ENCODE results near the gene SLC35E3. TPM values are rescaled to one million over a fixed set of nuclear protein-coding genes. Genes with fewer than 3 reads are reported as not detected.
"Not testable (repeated sequence)": the region's sequence is repeated elsewhere in the genome, so short reads cannot be mapped to it uniquely, and the experiment has no call there.

Gene SLC35E3
- total RNA-seq, 1 donor from 2014 or later: 12.8 TPM

DNA sequence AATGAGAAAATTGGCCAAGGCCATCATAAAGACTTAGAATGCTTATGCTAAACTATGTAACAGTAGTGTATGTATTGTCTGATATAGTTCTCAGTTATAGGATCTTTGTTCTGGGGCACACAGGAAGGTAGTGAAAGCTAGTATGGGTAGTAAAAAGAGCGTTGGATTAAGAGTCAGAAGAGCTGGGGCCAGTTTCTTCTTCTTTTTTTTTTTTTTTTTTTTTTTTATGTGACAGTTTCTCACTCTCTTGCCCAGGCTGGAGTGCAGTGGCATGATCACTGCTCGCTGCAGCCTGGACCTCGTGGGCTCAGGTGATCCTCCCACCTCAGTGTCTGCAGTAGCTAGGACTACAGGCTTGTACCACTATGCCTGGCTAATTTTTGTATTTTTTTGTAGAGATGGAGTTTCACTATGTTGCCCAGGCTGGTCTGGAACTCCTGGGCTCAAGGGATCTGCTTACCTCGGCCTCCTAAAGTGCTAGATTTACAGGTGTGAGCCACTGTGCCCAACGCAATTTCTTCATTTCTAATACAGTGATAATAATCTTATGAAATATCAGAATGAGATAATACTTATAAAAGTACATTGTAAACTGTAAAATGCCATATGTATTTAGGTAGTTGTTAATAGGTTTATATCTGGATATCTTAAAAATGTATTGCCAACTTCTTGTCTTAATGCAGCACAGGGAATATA is 69.4 kb downstream of the SLC35E3 start:
- no peaks in the 10 kb centered on the region for H3K9me3 Mint-ChIP-seq (ENCODE audit: low read depth)
- peak overlapping the region; percentile 51 for H3K27ac Mint-ChIP-seq
- no peak for DNase-seq (ENCODE audit: low spot score, unreplicated experiment)
- peaks cover 12% of the 10 kb centered on the region for H3K4me1 Mint-ChIP-seq (ENCODE audit: low read depth)
- no peaks in the 10 kb centered on the region for H3K27me3 Mint-ChIP-seq
- TF ChIP-seq, protein P1, sequence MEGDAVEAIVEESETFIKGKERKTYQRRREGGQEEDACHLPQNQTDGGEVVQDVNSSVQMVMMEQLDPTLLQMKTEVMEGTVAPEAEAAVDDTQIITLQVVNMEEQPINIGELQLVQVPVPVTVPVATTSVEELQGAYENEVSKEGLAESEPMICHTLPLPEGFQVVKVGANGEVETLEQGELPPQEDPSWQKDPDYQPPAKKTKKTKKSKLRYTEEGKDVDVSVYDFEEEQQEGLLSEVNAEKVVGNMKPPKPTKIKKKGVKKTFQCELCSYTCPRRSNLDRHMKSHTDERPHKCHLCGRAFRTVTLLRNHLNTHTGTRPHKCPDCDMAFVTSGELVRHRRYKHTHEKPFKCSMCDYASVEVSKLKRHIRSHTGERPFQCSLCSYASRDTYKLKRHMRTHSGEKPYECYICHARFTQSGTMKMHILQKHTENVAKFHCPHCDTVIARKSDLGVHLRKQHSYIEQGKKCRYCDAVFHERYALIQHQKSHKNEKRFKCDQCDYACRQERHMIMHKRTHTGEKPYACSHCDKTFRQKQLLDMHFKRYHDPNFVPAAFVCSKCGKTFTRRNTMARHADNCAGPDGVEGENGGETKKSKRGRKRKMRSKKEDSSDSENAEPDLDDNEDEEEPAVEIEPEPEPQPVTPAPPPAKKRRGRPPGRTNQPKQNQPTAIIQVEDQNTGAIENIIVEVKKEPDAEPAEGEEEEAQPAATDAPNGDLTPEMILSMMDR (IDR thresholded peaks at IDR 0.05; ENCODE audit: unreplicated experiment): no peak
- no peak overlapping the region for H3K4me3 Mint-ChIP-seq (ENCODE audit: low read depth)
- H3K36me3 Mint-ChIP-seq (ENCODE audit: insufficient read depth): peaks cover 22% of the 10 kb centered on the region

DNA sequence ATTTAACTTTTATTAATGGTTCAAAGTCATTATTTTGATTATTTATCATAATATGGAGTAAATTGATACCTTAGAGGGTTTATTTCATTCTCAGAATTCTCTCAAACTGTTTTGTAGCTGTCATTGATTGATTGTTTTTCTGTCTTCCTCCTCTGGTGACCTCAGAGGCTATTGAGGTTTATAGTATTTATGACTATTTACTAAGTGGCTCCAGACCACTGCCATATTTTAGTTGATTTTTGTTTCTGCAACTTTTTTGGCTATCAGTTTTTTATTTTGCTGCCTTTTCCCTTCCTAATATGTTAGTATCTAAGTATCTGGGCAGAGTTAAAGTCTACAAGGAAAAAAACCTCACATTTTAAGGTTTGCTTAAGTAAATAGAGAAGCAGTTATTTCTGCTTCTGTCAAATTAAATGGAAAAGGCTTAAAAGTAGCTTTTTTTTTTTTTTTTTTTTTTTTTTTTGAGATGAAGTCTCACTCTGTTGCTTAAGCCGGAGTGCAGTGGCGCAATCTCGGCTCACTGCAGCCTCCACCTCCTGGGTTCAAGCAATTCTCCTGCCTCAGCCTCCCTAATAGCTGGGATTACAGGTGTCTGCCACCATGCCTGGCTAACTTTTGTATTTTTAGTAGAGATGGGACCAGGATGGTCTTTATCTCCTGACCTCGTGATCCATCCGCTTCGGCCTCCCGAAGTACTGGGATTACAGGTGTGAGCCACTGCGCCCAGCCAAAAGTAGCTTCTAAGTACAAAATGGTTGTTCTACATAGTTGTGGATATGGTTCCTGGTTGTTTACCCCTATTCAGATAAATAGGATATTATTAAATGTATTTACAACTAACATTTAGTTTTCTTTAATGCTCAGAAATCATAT is 70.2 kb downstream of the SLC35E3 start:
- DNase-seq (ENCODE audit: low spot score, unreplicated experiment): no peak
- Mint-ChIP-seq H3K27me3 (no peaks in the 10 kb centered on the region), H3K4me3 (ENCODE audit: low read depth) (no peak overlapping the region), H3K27ac (no peak overlapping the region), H3K36me3 (ENCODE audit: insufficient read depth) (peaks cover 22% of the 10 kb centered on the region), H3K9me3 (ENCODE audit: low read depth) (no peaks in the 10 kb centered on the region), H3K4me1 (ENCODE audit: low read depth) (peaks cover 11% of the 10 kb centered on the region)
- TF ChIP-seq, protein P1 (IDR thresholded peaks at IDR 0.05; ENCODE audit: unreplicated experiment): no peak

DNA sequence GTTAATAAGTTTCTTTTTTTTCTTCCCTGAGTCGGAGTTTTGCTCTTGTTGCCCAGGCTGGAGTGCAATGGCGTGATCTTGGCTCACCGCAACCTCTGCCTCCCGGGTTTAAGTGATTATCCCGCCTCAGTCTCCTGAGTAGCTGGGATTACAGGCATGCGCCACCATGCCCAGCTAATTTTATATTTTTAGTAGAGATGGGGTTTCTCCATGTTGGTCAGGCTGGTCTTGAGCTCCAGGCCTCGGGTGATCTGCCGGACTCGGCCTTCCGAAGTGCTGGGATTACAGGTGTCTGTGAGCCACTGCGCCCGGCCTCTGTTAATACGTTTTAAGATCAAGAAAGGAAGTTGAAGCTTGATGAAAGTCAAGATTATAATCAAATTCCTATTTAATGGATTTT is 73.5 kb downstream of the SLC35E3 start:
- not testable (repeated sequence) for H3K27me3 Mint-ChIP-seq; H3K4me3 Mint-ChIP-seq (ENCODE audit: low read depth); DNase-seq (ENCODE audit: low spot score, unreplicated experiment); H3K27ac Mint-ChIP-seq; H3K4me1 Mint-ChIP-seq (ENCODE audit: low read depth); H3K9me3 Mint-ChIP-seq (ENCODE audit: low read depth)
- H3K36me3 Mint-ChIP-seq (ENCODE audit: insufficient read depth): peaks cover 29% of the 10 kb centered on the region

DNA sequence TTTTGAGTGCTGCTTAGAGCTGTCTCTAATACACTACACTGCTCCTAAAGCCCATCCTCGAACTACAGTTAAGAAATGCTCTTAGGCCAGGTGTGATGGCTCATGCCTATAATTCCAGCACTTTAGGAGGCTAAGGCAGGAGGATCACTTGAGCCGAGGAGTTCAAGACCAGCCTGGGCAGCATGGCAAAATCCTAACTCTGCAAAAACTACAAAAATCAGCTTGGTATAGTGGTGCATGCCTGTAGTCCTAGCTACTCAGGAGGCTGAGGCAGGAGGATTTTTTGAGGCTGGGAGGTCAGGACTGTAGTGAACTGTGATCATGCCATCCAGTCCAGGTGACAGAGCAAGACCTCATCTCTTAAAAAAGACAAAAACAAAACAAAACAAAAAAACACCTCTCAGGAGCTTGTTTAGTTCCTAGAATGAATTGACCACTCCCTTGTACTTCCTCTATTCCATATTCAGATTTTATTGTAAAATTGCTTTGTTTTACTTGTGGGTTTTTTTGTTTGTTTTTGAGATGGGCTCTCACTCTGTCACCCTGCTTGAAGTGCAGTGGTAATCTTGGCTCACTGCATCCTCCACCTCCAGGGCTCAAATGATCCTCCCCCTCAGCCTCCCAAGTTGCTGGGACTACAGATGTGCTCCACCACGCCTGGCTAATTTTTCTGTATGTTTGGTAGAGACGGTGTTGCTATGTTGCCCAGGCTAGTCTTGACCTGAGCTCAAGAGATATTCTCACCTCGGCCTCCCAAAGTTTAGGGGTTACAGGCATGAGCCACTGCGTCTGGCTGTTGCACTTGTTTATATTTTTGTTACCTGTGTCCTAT is 75.6 kb downstream of the SLC35E3 start:
- TF ChIP-seq, protein P1 (IDR thresholded peaks at IDR 0.05; ENCODE audit: unreplicated experiment): no peak
- H3K4me1 Mint-ChIP-seq (ENCODE audit: low read depth): no peaks in the 10 kb centered on the region
- no peak overlapping the region for H3K4me3 Mint-ChIP-seq (ENCODE audit: low read depth)
- H3K27me3 Mint-ChIP-seq: no peaks in the 10 kb centered on the region
- DNase-seq (ENCODE audit: low spot score, unreplicated experiment): no peak
- H3K9me3 Mint-ChIP-seq (ENCODE audit: low read depth): no peaks in the 10 kb centered on the region
- H3K27ac Mint-ChIP-seq: peak overlapping the region; percentile 57
- H3K36me3 Mint-ChIP-seq (ENCODE audit: insufficient read depth): peaks cover 36% of the 10 kb centered on the region

DNA sequence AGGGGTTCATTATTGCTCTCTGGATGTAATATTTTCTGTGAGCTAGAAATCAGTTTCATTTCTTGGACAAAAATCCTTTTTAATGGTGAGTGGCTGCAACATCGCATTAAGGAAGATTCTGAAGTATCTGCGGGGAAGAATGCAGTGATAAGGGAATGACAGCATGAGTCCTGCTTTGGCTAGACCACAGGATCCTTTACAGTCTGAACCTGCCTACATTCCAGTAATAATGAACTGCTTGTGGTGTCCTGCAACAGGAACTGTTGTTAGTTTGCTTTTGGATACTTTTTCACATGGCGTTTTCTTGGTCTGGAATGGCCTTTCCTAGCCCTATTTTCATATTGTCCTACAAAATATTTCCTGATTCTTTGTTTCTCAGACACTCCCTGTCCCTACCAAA is 77.7 kb downstream of the SLC35E3 start:
- no peaks in the 10 kb centered on the region for H3K4me1 Mint-ChIP-seq (ENCODE audit: low read depth)
- TF ChIP-seq, protein P1 (IDR thresholded peaks at IDR 0.05; ENCODE audit: unreplicated experiment): no peak
- peaks cover 39% of the 10 kb centered on the region for H3K36me3 Mint-ChIP-seq (ENCODE audit: insufficient read depth)
- H3K9me3 Mint-ChIP-seq (ENCODE audit: low read depth): no peaks in the 10 kb centered on the region
- H3K4me3 Mint-ChIP-seq (ENCODE audit: low read depth): no peak overlapping the region
- H3K27ac Mint-ChIP-seq: peak overlapping the region; percentile 24
- DNase-seq (ENCODE audit: low spot score, unreplicated experiment): no peak
- H3K27me3 Mint-ChIP-seq: no peaks in the 10 kb centered on the region

Measured in progenitor cell of endocrine pancreas (in vitro differentiated cells).